Stomach (tissue), 4 donors: Measurements from ENCODE around the gene MEST.

Experiments
- CTCF ChIP-seq, 7 experiments: fragments of 450-650 bp in 4 of 7; fragments of 200-600 bp in 3 of 7; sonication (generic) in 3 of 7; IDR thresholded peaks; one replicate each; pipeline ENCODE4 v1.5.1; 2016 to 2019; ENCODE audit warnings: antibody characterized with exemption in 7 of 7, control low read depth in 2 of 7, mild to moderate bottlenecking in 1 of 7
- EP300 ChIP-seq: sonication (generic); formaldehyde crosslinking; IDR thresholded peaks from one replicate; pipeline ENCODE4 v1.6.1; 2017; ENCODE audit warnings: antibody characterized with exemption
- POLR2A ChIP-seq, 4 donors: fragments of 450-650 bp; IDR thresholded peaks; one replicate each; pipeline ENCODE4 v1.6.1; 2016; ENCODE audit warnings: antibody characterized with exemption in 4 of 4, control low read depth in 2 of 4, mild to moderate bottlenecking in 1 of 4, moderate library complexity in 1 of 4

GRCh38 chr7:130493275-130493873 lies 1.5 kb downstream of the MEST start:
- TF ChIP-seq POLR2A (IDR thresholded peaks at IDR 0.05) (no peak), CTCF (IDR thresholded peaks at IDR 0.05) (no peak), EP300 (no peak)
